GM23338 (cell line): Measurements from ENCODE around the gene LAMC2. TPM values are rescaled to one million over a fixed set of nuclear protein-coding genes. Genes with fewer than 3 reads are reported as not detected.

Experiments
- ATAC-seq: fragments of 200-7000 bp; cut with Tn5 transposase; 3 replicates; pipeline ENCODE4 v1.9.1; 2020
- DNase-seq: peaks from one replicate; pipeline ENCODE4 v3.0.0-alpha.2; 2015; ENCODE audit warnings: low spot score
- H2AFZ ChIP-seq: fragments of 200-600 bp; sonication (generic); 2 replicates; pipeline ENCODE4 v1.8.0; 2016; ENCODE audit warnings: antibody characterized with exemption, mild to moderate bottlenecking, moderate library complexity
- H3F3A ChIP-seq: fragments of 200-600 bp; sonication (generic); replicated peaks from 2 replicates; pipeline ENCODE4 v1.8.0; 2017; ENCODE audit warnings: antibody characterized with exemption, mixed run types, low read depth
- H3K27ac ChIP-seq: fragments of 200-600 bp; sonication (generic); 2 replicates; pipeline ENCODE4 v1.6.1; 2016; ENCODE audit warnings: low read depth
- H3K27me3 ChIP-seq: fragments of 200-600 bp; sonication (generic); 2 replicates; pipeline ENCODE4 v1.8.0; 2016; ENCODE audit warnings: mild to moderate bottlenecking, mixed run types, moderate library complexity; ENCODE audit not compliant: insufficient read depth
- H3K36me3 ChIP-seq: fragments of 200-600 bp; sonication (generic); 2 replicates; pipeline ENCODE4 v1.8.0; 2016; ENCODE audit warnings: mild to moderate bottlenecking; ENCODE audit not compliant: insufficient read depth
- H3K4me1 ChIP-seq: fragments of 200-600 bp; sonication (generic); 2 replicates; pipeline ENCODE4 v1.8.0; 2016; ENCODE audit warnings: mild to moderate bottlenecking, moderate library complexity; ENCODE audit not compliant: insufficient read depth
- H3K4me2 ChIP-seq: fragments of 200-600 bp; sonication (generic); 2 replicates; pipeline ENCODE4 v1.7.1; 2017; ENCODE audit warnings: mixed run types
- H3K4me3 ChIP-seq: fragments of 200-600 bp; sonication (generic); 2 replicates; pipeline ENCODE4 v1.6.1; 2016; ENCODE audit warnings: mixed run types
- H3K79me2 ChIP-seq: fragments of 200-600 bp; sonication (generic); replicated peaks from 2 replicates; pipeline ENCODE4 v1.8.0; 2017; ENCODE audit warnings: mild to moderate bottlenecking; ENCODE audit not compliant: insufficient read depth
- H3K9me2 ChIP-seq: fragments of 200-600 bp; sonication (generic); 2 replicates; pipeline ENCODE4 v1.8.0; 2017; ENCODE audit not compliant: insufficient read depth
- H4K20me1 ChIP-seq: fragments of 200-600 bp; sonication (generic); replicated peaks from 2 replicates; pipeline ENCODE4 v1.8.0; 2017; ENCODE audit warnings: mild to moderate bottlenecking; ENCODE audit not compliant: insufficient read depth
- H3K27ac Mint-ChIP-seq: 2 replicates; pipeline ENCODE4 v1.8.0; 2020; ENCODE audit warnings: inconsistent platforms, mild to moderate bottlenecking, moderate library complexity, mixed read lengths
- H3K27me3 Mint-ChIP-seq: 3 replicates; pipeline ENCODE4 v1.8.0; 2022; ENCODE audit warnings: low read depth, mild to moderate bottlenecking, moderate library complexity, mixed read lengths, inconsistent platforms; ENCODE audit not compliant: insufficient read depth, poor library complexity
- H3K36me3 Mint-ChIP-seq: 3 replicates; pipeline ENCODE4 v1.8.0; 2021; ENCODE audit warnings: low read depth, mild to moderate bottlenecking, inconsistent platforms, moderate library complexity, mixed read lengths
- H3K4me1 Mint-ChIP-seq: 3 replicates; pipeline ENCODE4 v1.8.0; 2020; ENCODE audit warnings: mild to moderate bottlenecking, inconsistent platforms, mixed read lengths
- H3K4me3 Mint-ChIP-seq: 3 replicates; pipeline ENCODE4 v1.8.0; 2021; ENCODE audit warnings: moderate library complexity, mild to moderate bottlenecking, inconsistent platforms, mixed read lengths
- H3K9me3 Mint-ChIP-seq: 3 replicates; pipeline ENCODE4 v1.8.0; 2020; ENCODE audit warnings: moderate library complexity, mild to moderate bottlenecking, inconsistent platforms, mixed read lengths
- CREB1 ChIP-seq: fragments of 250-450 bp; sonication (Bioruptor Pico); IDR thresholded peaks from 2 replicates; pipeline ENCODE4 v1.5.0; 2020; ENCODE audit warnings: low read depth, mild to moderate bottlenecking, moderate library complexity
- ETS1 ChIP-seq: IDR thresholded peaks from 2 replicates; pipeline ENCODE4 v1.6.1; 2016; ENCODE audit warnings: antibody characterized with exemption
- EZH2 ChIP-seq: fragments of 200-600 bp; sonication (generic); IDR thresholded peaks from one replicate; pipeline ENCODE4 v1.8.0; 2017; ENCODE audit warnings: antibody characterized with exemption, mild to moderate bottlenecking, low read depth; ENCODE audit not compliant: unreplicated experiment
- EZH2phosphoT487 ChIP-seq: fragments of 200-600 bp; sonication (generic); IDR thresholded peaks from one replicate; pipeline ENCODE4 v1.8.1; 2018; ENCODE audit warnings: antibody characterized with exemption; ENCODE audit not compliant: unreplicated experiment
- JUNB ChIP-seq: IDR thresholded peaks from one replicate; pipeline ENCODE4 v1.6.1; 2016; ENCODE audit warnings: antibody characterized with exemption; ENCODE audit not compliant: unreplicated experiment
- NANOG ChIP-seq: IDR thresholded peaks from 2 replicates; pipeline ENCODE4 v1.6.1; 2016; ENCODE audit warnings: antibody characterized with exemption, borderline replicate concordance
- POLR2AphosphoS5 ChIP-seq: IDR thresholded peaks from 2 replicates; pipeline ENCODE4 v1.6.1; 2016; ENCODE audit warnings: antibody characterized with exemption, low read depth
- REST ChIP-seq: IDR thresholded peaks from one replicate; pipeline ENCODE4 v1.6.1; 2018; ENCODE audit warnings: antibody characterized with exemption; ENCODE audit not compliant: unreplicated experiment
- STAT1 ChIP-seq: IDR thresholded peaks from one replicate; pipeline ENCODE4 v1.6.1; 2016; ENCODE audit warnings: antibody characterized with exemption; ENCODE audit not compliant: unreplicated experiment
- ZNF114 ChIP-seq: fragments of 250-450 bp; sonication (Bioruptor Pico); IDR thresholded peaks from 2 replicates; pipeline ENCODE4 v1.5.0; 2020; ENCODE audit warnings: mild to moderate bottlenecking, moderate library complexity
- ZNF331 ChIP-seq: fragments of 250-450 bp; sonication (Bioruptor Pico); IDR thresholded peaks from 2 replicates; pipeline ENCODE4 v1.5.0; 2020; ENCODE audit warnings: low read depth, mild to moderate bottlenecking, moderate library complexity
- polyA plus RNA-seq: library from polyadenylated mRNA; unstranded; fragments of >200 nt; fragmentation: Nextera tagmentation; extraction: Ambion mirVana; gene quantifications from 2 replicates; pipeline ENCODE4 v1.2.1, GENCODE V29; 2016
- total RNA-seq: library from RNA; depleted of rRNA; stranded (reverse); fragments of >200 nt; shearing (Covaris generic); gene quantifications from 2 replicates; pipeline ENCODE4 v1.2.3, GENCODE V29; 2014
- TF ChIP-seq, protein P1 (sequence below): fragments of 250-450 bp; sonication (Bioruptor Pico); IDR thresholded peaks from 2 replicates; pipeline ENCODE4 v1.5.0; 2020; ENCODE audit warnings: mild to moderate bottlenecking, moderate library complexity
- TF ChIP-seq, protein P2 (sequence below), 2 experiments: fragments of 200-600 bp in 1 of 2; sonication (generic) in 1 of 2; conservative IDR thresholded peaks; 2 replicates each; pipeline versions ENCODE4 v1.5.1 to v1.6.1; 2016 to 2017; ENCODE audit warnings: antibody characterized with exemption in 2 of 2, low read depth in 2 of 2, mild to moderate bottlenecking in 2 of 2, moderate library complexity in 1 of 2

LAMC2 gene
- total and polyA plus RNA-seq, 2 experiments from 2014 or later: 4.3 to 19.5 TPM

GRCh38 chr1:183251101-183251958 lies 65.3 kb downstream of the LAMC2 start:
- Mint-ChIP-seq H3K36me3 (peaks cover 22% of the 10 kb centered on the region), H3K4me3 (no peak overlapping the region), H3K27ac (no peak overlapping the region), H3K4me1 (peaks cover 9% of the 10 kb centered on the region), H3K27me3 (no peaks in the 10 kb centered on the region), H3K9me3 (peaks cover 15% of the 10 kb centered on the region; the same call in 2 of the 3 replicates)
- TF ChIP-seq, protein P1, sequence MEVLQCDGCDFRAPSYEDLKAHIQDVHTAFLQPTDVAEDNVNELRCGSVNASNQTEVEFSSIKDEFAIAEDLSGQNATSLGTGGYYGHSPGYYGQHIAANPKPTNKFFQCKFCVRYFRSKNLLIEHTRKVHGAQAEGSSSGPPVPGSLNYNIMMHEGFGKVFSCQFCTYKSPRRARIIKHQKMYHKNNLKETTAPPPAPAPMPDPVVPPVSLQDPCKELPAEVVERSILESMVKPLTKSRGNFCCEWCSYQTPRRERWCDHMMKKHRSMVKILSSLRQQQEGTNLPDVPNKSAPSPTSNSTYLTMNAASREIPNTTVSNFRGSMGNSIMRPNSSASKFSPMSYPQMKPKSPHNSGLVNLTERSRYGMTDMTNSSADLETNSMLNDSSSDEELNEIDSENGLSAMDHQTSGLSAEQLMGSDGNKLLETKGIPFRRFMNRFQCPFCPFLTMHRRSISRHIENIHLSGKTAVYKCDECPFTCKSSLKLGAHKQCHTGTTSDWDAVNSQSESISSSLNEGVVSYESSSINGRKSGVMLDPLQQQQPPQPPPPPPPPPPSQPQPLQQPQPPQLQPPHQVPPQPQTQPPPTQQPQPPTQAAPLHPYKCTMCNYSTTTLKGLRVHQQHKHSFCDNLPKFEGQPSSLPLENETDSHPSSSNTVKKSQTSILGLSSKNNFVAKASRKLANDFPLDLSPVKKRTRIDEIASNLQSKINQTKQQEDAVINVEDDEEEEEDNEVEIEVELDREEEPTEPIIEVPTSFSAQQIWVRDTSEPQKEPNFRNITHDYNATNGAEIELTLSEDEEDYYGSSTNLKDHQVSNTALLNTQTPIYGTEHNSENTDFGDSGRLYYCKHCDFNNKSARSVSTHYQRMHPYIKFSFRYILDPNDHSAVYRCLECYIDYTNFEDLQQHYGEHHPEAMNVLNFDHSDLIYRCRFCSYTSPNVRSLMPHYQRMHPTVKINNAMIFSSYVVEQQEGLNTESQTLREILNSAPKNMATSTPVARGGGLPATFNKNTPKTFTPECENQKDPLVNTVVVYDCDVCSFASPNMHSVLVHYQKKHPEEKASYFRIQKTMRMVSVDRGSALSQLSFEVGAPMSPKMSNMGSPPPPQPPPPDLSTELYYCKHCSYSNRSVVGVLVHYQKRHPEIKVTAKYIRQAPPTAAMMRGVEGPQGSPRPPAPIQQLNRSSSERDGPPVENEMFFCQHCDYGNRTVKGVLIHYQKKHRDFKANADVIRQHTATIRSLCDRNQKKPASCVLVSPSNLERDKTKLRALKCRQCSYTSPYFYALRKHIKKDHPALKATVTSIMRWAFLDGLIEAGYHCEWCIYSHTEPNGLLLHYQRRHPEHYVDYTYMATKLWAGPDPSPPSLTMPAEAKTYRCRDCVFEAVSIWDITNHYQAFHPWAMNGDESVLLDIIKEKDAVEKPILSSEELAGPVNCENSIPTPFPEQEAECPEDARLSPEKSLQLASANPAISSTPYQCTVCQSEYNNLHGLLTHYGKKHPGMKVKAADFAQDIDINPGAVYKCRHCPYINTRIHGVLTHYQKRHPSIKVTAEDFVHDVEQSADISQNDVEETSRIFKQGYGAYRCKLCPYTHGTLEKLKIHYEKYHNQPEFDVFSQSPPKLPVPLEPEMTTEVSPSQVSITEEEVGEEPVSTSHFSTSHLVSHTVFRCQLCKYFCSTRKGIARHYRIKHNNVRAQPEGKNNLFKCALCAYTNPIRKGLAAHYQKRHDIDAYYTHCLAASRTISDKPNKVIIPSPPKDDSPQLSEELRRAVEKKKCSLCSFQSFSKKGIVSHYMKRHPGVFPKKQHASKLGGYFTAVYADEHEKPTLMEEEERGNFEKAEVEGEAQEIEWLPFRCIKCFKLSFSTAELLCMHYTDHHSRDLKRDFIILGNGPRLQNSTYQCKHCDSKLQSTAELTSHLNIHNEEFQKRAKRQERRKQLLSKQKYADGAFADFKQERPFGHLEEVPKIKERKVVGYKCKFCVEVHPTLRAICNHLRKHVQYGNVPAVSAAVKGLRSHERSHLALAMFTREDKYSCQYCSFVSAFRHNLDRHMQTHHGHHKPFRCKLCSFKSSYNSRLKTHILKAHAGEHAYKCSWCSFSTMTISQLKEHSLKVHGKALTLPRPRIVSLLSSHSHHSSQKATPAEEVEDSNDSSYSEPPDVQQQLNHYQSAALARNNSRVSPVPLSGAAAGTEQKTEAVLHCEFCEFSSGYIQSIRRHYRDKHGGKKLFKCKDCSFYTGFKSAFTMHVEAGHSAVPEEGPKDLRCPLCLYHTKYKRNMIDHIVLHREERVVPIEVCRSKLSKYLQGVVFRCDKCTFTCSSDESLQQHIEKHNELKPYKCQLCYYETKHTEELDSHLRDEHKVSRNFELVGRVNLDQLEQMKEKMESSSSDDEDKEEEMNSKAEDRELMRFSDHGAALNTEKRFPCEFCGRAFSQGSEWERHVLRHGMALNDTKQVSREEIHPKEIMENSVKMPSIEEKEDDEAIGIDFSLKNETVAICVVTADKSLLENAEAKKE (CRISPR knock-in tag): no peak
- TF ChIP-seq POLR2AphosphoS5 (no peak), ZNF331 (no peak), ETS1 (no peak), EZH2 (no peak), JUNB (no peak), NANOG (no peak), EZH2phosphoT487 (no peak), STAT1 (no peak), REST (no peak), ZNF114 (no peak), CREB1 (no peak)
- TF ChIP-seq, protein P2, sequence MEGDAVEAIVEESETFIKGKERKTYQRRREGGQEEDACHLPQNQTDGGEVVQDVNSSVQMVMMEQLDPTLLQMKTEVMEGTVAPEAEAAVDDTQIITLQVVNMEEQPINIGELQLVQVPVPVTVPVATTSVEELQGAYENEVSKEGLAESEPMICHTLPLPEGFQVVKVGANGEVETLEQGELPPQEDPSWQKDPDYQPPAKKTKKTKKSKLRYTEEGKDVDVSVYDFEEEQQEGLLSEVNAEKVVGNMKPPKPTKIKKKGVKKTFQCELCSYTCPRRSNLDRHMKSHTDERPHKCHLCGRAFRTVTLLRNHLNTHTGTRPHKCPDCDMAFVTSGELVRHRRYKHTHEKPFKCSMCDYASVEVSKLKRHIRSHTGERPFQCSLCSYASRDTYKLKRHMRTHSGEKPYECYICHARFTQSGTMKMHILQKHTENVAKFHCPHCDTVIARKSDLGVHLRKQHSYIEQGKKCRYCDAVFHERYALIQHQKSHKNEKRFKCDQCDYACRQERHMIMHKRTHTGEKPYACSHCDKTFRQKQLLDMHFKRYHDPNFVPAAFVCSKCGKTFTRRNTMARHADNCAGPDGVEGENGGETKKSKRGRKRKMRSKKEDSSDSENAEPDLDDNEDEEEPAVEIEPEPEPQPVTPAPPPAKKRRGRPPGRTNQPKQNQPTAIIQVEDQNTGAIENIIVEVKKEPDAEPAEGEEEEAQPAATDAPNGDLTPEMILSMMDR (conservative IDR thresholded peaks at IDR 0.05; ENCODE audit: low read depth in 2 of 2): no peak
- Histone ChIP-seq H4K20me1 (no peaks in the 10 kb centered on the region), H3F3A (no peaks in the 10 kb centered on the region; the same call in 1 of the 2 replicates), H2AFZ (no peak overlapping the region), H3K4me1 (no peaks in the 10 kb centered on the region), H3K4me2 (no peak overlapping the region), H3K27ac (no peak overlapping the region), H3K9me2 (0 out of 2 replicates have a peak, but pooled peaks cover 3% of the 10 kb centered on the region), H3K4me3 (no peak overlapping the region), H3K79me2 (no peaks in the 10 kb centered on the region), H3K27me3 (no peaks in the 10 kb centered on the region), H3K36me3 (peaks cover 3% of the 10 kb centered on the region; the same call in 1 of the 2 replicates)
- ATAC-seq (no peak), DNase-seq (no peak)
